ENCODE data around the gene CCDC85B.
"Not testable (repeated sequence)": the region's sequence is repeated elsewhere in the genome, so short reads cannot be mapped to it uniquely, and the experiment has no call there.

CCDC85B gene

GRCh38 chr11:65886826-65887722 lies 3.4 kb upstream of the CCDC85B start:
- no peak for DNase-seq (ENCODE audit: low read depth in 2 of 2)

- no peak for DNase-seq (ENCODE audit: low read depth in 2 of 2)
Measured at GRCh38 chr11:65887723-65888162, 2.7 kb upstream of the CCDC85B start.

GRCh38 chr11:65888163-65888814 lies 2.2 kb upstream of the CCDC85B start, which contains the start of gene FIBP:
Gene FIBP (minus strand): TSS chr11:65888471. CDS start chr11:65888418, 53 bp downstream.
- peak; percentile 91 to 93 for DNase-seq (ENCODE audit: low read depth in 2 of 2)

- DNase-seq (ENCODE audit: low read depth in 2 of 2) = no peak
Measured at GRCh38 chr11:65891219-65892136, 1.0 kb downstream of the CCDC85B start.

- not testable (repeated sequence) for DNase-seq (ENCODE audit: low read depth in 2 of 2)
Measured at GRCh38 chr11:65892137-65892540, 1.7 kb downstream of the CCDC85B start.

- DNase-seq (ENCODE audit: low read depth in 2 of 2) = no peak
Measured at GRCh38 chr11:65892661-65893317, 2.3 kb downstream of the CCDC85B start.

- no peak for DNase-seq (ENCODE audit: low read depth in 2 of 2)
Measured at GRCh38 chr11:65894034-65894591, 3.6 kb downstream of the CCDC85B start.

- DNase-seq (ENCODE audit: low read depth in 2 of 2) = no peak
Measured at GRCh38 chr11:65895482-65895981, 5.1 kb downstream of the CCDC85B start.

- DNase-seq (ENCODE audit: low read depth in 2 of 2) = no peak
Measured at GRCh38 chr11:65896034-65896999, 5.8 kb downstream of the CCDC85B start.

GRCh38 chr11:65897020-65897471 lies 6.6 kb downstream of the CCDC85B start:
- DNase-seq (ENCODE audit: low read depth in 2 of 2) = no peak

GRCh38 chr11:65898656-65899355 lies 8.3 kb downstream of the CCDC85B start:
- DNase-seq (ENCODE audit: low read depth in 2 of 2) = no peak

GRCh38 chr11:65899356-65900124 lies 9.1 kb downstream of the CCDC85B start:
- DNase-seq (ENCODE audit: low read depth in 2 of 2) = peak; percentile 56 to 63

- DNase-seq (ENCODE audit: low read depth in 2 of 2) = peak; percentile 84 to 90
Measured at GRCh38 chr11:65900125-65900898, 9.8 kb downstream of the CCDC85B start, which contains the start of gene FOSL1. Gene FOSL1 (minus strand): TSS chr11:65900388. CDS start chr11:65900339, 49 bp downstream.

- no peak for DNase-seq (ENCODE audit: low read depth in 2 of 2)
Measured at GRCh38 chr11:65900899-65901180, 10.4 kb downstream of the CCDC85B start.

- no peak for DNase-seq (ENCODE audit: low read depth in 2 of 2)
Measured at GRCh38 chr11:65903068-65903481, 12.6 kb downstream of the CCDC85B start.

GRCh38 chr11:65903715-65904114 lies 13.2 kb downstream of the CCDC85B start:
- no peak for DNase-seq (ENCODE audit: low read depth in 2 of 2)

- no peak for DNase-seq (ENCODE audit: low read depth in 2 of 2)
Measured at GRCh38 chr11:65906602-65907001, 16.1 kb downstream of the CCDC85B start.
